C4-2B (cell line): ENCODE measurements around the gene CCDC87.
A peak's percentile ranks its signal among the peaks of the same experiment; 100 is the strongest.

ENCODE experiments used
- H3K27ac ChIP-seq: fragments of 450-650 bp; 2 replicates; pipeline ENCODE4 v1.5.1; 2017
- CTCF ChIP-seq: fragments of 450-650 bp; conservative IDR thresholded peaks from 2 replicates; pipeline ENCODE4 v1.5.1; 2017; ENCODE audit warnings: mild to moderate bottlenecking
- ZFX ChIP-seq: fragments of 450-650 bp; IDR thresholded peaks from 2 replicates; pipeline ENCODE4 v1.6.1; 2017

Gene CCDC87

DNA sequence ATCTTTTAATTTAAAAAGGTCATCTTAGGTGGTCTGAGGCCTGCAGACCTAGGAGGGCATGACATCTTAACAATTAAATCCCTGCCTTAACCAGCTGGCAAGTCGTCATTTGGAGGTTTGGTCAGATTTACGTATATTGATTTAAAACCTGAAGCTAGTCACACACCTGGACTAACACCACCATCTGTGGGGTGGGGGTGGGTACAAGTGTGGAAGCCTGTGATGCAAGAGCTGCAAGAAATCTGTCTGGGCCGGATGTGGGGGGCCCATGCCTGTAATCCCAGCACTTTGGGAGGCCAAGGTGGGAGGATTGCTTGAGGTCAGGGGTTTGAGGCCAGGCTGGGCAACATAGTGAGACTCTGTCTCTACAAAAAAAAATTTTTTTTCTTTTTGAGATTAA, 11.6 kb downstream of the CCDC87 start:
- TF ChIP-seq ZFX, result no peak
- TF ChIP-seq CTCF, result no peak
- no peak overlapping the region for H3K27ac ChIP-seq

DNA sequence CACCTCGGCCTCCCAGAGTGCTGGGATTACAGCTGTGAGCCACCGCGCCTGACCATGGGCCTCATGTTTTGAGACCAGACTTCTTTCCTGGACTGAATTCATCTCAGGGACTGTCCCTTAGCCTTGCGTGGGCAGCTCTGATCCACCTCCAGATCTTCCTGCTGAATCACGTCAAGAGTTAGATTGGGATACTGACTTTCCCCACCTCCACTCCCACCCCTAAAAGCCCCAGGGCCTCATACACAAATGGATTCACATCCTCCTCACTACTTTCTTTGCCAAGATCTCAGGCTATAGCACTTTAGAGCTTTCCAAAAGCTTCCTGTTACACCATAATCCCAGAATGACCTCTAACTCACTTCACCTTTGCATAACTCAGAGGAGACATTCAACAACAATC, 12.1 kb downstream of the CCDC87 start:
- H3K27ac ChIP-seq, result no peak overlapping the region
- no peak for TF ChIP-seq ZFX
- no peak for TF ChIP-seq CTCF

DNA sequence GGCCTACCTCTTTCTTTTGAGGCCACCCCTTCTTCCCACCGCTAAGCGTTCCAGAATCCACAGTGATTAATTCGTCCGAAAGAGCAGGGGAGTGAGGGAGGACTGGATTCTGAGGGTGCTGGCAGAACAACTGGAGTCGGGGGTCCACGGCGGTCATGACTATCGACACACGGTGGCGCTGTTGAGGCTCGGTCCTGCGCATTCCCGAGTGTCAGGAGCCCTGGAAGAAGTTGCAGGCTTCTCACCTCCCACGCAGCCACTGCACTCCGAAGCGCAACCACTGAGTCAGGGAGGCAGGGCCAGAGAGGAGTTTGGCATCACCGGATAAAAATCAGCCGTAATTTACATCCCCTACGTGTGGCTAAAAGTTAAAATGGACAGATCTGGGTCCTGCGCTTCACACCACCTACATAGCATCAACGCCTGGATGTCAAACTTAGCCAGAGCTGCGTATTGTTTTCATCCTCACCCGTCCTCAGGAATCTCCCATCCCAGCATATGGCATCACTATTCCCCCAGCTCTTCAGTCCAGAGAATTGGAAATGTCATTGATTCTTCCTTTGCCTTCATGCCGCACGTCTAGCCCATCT, 13.8 kb downstream of the CCDC87 start:
- H3K27ac ChIP-seq, result no peak overlapping the region
- peak; percentile 87 for TF ChIP-seq CTCF
- TF ChIP-seq ZFX, result no peak

- TF ChIP-seq CTCF (no peak), ZFX (no peak)
- H3K27ac ChIP-seq, result no peak overlapping the region
Observed at GRCh38 chr11:66570850-66571180, 22.0 kb downstream of the CCDC87 start.

GRCh38 chr11:66570079-66570849, 22.6 kb downstream of the CCDC87 start:
- H3K27ac ChIP-seq, result no peak overlapping the region
- no peak for TF ChIP-seq ZFX
- no peak for TF ChIP-seq CTCF

GRCh38 chr11:66569076-66569475, 23.8 kb downstream of the CCDC87 start:
- H3K27ac ChIP-seq, result peak overlapping the region; percentile 76
- TF ChIP-seq ZFX (no peak), CTCF (no peak)

DNA sequence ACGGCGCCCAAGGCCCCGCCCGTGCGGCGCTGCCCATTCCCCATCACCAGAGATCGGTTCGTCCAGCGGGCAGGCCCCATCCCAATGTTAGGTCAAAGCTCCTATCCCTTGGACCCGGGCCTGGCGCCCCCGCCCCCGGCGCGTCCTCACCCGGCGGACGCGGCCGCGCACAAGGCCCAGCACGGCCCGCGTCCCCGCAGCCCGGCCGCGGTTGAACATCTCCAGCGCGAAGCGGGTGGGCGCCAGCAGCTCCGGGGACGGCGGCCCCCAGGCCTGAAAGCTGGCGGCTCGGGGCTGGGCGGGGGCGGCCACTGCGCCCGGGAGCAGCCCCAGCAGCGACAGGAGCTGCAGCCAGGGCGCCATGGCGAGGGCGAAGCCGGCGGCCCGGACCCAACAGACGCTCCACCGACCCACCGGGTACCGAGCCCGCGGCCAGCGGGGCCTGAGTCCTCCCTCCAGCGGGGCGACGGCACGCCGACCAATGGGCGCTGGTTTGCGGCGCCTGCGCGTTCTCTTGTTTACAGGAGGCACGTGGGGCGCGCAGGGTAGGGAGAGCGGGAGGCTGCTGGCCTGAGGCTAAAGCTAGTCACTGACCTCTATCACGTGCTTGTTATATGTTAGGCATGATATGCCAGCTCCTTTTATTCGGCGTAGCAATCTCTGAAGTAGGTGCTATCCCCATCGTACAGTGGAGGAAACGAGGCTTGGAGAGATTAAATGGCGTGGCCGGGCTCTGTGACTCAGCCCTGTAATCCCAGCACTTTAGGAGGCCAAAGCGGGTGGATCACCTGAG, 24.5 kb downstream of the CCDC87 start, which contains the start of gene CTSF:
Gene CTSF (minus strand): TSS at position 483 of the 793 bp plus-strand sequence. CDS start 120 bp downstream, at position 363.
- TF ChIP-seq ZFX (peak; percentile 90; the same call in 1 of the 2 replicates), CTCF (no peak)
- H3K27ac ChIP-seq, result peak within 1 kb of the TSS; percentile 76
